Measurements from ENCODE around the gene EHD4.

- TF ChIP-seq CTCF (IDR thresholded peaks at IDR 0.05) = no peak
- TF ChIP-seq POLR2A (IDR thresholded peaks at IDR 0.05) = no peak
These were observed 48.9 kb downstream of the EHD4 start for GRCh38 chr15:41923401-41923997.

All from body of pancreas (tissue), 4 donors.